SKM-1 treated with dmso at 0.1 percent for 144 hours (cell line): ENCODE results near the gene CINP.
A peak's percentile ranks its signal among the peaks of the same experiment; 100 is the strongest.
"Not testable (repeated sequence)": the region's sequence is repeated elsewhere in the genome, so short reads cannot be mapped to it uniquely, and the experiment has no call there.

Source experiments
- DNase-seq: peaks from one replicate; lab custom pipeline; 2025; ENCODE audit not compliant: unreplicated experiment; lab: John Stamatoyannopoulos, UW

CINP gene

GRCh38 chr14:102356280-102356679, 6.4 kb downstream of the CINP start:
- no peak for DNase-seq

DNA sequence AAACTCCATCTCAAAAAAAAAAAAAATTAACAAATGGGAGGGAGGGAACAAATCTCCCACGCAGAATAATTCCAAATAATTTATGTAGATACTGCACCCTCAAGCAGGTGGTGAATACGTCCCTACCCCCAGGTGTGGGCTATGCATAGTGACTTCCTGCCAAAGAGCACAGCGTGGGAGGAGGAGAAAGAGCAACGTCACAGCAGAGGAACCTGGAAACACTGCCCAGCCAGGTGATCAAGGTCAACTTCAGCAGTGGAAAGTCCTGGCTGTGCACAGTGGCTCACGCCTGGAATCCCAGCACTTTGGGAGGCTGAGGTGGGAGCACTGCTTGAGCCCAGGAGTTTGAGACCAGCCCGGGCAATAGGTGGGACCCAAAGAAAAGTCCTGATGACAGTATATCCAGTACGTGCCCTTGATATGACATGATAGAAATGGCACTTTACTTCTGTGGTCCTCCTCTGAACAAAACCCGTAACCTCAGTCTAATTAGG, 9.5 kb downstream of the CINP start:
- no peak for DNase-seq

- no peak for DNase-seq
These were observed 10.5 kb downstream of the CINP start for GRCh38 chr14:102352213-102352612.

GRCh38 chr14:102351593-102351992, 11.1 kb downstream of the CINP start:
- DNase-seq = not testable (repeated sequence)

GRCh38 chr14:102351023-102351422, 11.7 kb downstream of the CINP start:
- DNase-seq = no peak

DNA sequence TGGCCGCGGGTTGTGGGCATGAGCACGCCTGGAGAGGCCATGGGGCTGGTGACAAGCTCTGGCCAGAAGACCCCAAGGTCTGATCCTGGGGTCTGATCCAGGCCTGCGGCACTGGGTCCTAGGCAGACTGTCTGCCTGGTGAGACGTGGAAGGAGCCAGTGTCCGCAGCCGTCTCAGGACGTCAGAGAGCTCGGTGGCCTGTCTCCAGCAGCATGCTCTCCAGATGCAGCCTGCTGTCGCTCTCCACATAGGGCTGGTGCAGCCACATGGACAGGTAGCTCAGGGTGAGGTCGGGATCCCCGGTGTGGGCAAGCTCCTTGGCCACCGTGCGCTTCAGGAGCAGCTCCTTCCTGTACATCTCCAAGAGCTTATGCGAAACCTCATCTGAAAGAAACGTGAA, 14.3 kb downstream of the CINP start:
- DNase-seq = no peak

DNA sequence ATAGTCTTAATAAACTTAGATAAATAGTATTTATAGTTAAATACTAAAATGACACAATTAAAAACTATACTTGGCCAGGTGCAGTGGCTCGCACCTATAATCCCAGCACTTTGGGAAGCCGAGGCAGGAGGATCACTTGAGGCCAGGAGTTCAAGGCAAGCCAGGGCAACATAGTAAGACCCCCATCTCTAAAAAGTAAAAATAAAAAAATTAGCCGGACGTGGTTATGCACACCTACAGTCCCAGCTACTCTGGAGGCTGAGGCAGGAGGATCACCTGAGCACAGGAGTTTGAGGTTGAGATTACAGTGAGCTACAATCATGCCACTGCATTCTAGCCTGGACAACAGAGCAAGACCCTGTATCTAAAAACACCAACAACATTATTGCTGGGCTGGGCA, 16.0 kb downstream of the CINP start:
- no peak for DNase-seq

GRCh38 chr14:102345232-102345631, 17.5 kb downstream of the CINP start:
- DNase-seq = no peak

GRCh38 chr14:102344485-102344884, 18.2 kb downstream of the CINP start:
- DNase-seq = no peak

- DNase-seq = no peak
These were observed 18.6 kb downstream of the CINP start for GRCh38 chr14:102344084-102344483.

DNA sequence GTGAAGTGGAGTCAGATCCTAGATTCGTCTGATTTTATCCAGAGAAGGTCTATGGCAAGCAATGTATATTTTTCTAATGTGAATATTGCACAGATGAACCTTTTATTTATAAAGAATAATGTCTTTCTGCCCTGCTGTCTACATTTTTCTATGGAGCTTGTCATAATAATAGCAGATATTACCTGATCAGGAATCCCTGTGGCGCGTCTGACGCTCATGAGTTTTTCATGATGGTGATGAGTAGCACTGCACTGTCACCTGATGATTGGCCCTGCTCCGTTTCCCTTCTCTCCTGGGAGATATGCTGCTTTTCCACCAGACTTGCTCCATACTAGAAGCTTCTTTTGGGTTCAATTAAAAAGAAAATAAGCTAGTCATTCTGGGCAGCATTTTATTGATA, 20.5 kb downstream of the CINP start:
- no peak for DNase-seq

DNA sequence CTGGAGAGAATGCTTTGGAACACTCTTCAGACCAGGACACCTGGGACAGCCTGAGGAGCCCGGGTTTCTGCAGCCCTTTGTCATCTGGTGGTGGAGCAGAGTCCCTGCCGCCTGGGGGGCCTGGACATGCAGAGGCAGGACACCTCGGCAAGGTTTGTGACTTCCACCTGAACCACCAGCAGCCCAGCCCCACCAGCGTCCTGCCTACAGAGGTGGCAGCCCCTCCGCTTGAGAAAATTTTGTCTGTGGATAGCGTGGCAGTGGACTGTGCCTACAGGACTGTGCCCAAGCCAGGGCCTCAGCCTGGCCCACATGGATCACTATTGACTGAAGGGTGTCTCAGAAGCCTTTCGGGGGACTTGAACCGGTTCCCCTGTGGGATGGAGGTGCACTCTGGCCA, 21.1 kb downstream of the CINP start:
- DNase-seq = no peak

DNA sequence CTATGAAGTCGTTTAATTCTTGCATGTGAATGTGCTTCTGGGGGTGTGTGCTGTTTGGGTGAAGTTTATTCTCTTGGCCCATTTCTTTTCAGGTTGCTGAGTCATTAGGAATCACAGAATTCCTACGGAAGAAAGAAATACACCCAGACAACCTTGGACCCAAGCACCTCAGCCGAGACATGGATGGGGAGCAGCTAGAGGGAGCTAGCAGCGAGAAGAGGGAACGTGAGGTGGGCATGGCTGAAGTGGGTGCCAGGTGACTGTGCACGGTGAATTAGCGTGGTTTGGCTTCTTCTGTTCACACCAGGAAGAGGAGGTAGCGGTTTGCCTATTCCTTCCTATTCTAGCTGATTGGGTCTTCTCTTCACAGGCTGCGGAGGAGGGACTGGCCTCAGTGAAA, 24.0 kb downstream of the CINP start:
- no peak for DNase-seq

DNA sequence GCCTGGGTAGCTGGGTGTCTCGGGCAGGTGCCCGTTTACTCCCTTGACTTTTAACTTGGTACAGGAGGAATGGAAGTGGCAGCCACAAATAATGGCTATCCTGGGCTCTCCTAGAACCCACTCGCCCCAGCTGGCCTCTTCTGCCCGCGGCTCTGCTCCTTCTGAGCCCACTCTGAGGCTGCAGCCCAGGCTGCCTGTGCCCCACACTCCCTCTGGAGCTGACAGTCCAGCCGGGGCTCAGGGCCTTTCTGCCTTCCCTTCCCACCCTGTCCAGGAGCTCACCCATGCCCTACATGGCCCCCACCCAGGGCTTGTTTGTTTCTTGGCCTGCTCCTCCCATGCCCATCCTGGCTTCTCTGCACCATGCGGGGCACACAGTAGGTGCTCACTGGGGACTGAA, 27.5 kb downstream of the CINP start:
- no peak for DNase-seq

- DNase-seq = no peak
These were observed 28.6 kb downstream of the CINP start for GRCh38 chr14:102333795-102334705.

- no peak for DNase-seq
These were observed 29.3 kb downstream of the CINP start for GRCh38 chr14:102333390-102333789.

DNA sequence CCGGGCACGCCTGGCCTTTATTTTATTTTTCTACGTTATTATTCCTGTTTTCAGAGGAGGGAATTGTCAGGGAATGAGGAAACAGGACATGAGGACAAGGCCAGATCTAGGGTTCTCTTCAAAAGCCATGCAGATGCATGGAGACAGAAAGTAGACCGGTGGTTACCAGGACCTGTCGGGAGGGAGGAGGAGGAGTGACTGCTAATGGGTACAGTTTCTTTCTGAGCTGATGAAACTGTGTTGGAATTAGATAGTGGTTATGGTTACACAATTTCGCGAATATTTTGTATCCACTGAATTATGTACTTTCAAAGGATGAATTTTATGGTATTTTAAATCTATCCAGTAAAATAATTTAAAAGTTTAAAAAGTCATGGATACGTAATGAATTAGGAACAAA, 31.9 kb downstream of the CINP start:
- no peak for DNase-seq

DNA sequence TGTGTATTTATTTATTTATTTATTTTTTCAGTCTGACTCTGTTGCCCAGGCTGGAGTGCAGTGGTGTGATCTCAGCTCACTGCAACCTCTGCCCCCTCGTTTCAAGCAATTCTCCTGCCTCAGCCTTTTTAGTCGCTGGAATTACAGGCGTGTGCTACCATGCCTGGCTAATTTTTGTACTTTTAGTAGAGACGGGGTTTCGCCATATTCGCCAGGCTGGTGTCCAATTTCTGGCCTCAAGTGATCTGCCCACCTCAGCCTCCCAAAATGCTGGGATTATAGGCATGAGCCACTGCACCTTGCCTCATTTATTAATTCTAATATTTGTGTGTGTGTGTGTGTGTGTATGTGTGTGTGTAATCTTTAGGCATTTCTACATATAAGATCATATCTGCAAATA, 33.3 kb downstream of the CINP start:
- DNase-seq = not testable (repeated sequence)

DNA sequence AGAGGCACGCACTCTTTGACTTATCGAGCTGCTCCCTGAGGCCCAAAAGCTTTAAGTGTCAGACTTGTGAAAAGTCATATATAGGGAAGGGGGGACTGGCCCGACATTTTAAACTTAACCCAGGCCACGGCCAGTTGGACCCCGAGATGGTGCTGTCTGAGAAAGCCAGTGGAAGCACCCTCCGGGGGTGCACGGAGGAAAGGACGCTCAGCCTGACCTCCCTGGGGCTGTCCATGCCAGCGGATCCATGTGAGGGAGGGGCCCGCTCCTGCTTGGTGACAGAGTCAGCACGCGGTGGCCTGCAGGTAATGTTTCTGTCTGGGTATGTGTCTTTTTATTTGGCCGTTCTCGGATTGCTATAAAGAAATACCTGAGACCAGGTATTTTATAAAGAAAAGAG, 36.1 kb downstream of the CINP start:
- DNase-seq = no peak

DNA sequence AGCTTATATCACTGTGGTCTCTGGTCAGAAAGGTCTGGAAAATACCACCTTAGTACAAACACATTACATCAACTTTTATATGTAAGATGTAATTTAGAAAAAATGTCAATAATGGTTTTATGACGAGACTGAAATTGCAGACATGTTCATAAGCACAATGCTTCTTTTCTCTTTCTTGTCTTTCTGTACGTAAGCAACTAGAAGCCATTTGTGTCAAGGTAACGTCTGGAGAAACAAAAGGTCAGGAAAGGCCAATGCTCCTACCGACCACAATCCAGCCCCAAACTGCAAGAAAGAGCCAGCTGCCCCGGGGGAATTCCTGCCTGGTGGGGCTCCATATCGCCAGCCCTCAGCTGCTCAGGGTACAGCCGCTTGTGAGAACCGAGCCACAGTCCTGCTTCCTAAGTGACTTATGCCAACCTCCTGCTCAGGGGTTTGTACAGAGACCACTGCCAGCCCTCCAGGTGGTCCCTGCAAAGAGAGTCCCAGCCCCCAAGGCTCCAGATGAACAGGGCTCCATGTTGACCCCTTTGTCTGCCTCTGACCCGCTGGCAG, 36.8 kb downstream of the CINP start:
- DNase-seq = no peak

DNA sequence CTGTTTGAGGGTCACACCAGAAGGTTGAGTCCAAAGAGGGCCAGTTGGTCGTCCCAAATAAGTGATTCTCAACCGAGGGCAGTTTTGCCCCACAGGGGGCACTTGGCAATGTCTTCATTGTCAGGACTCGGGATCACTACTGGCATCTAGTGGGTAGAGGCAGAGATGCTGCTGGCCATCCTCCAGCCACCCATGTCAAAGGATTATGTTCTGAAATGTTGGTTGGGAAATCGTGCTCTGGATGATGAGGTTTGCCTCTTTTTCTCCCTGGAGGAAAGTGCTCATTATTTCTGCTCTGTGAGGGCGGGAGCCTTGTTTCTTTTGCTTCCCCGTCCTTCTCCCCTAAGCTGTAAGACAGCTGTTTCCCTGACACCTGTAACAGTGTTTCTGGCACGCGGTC, 39.6 kb downstream of the CINP start:
- DNase-seq = peak; percentile 21
